Fibroblast of skin of left biceps (primary cell): ENCODE results near the gene KIAA0319L.

Experiments
- DNase-seq, 2 experiments: peaks; one replicate each; pipeline ENCODE4 v3.0.0-alpha.2; 2013; ENCODE audit warnings: low read depth in 2 of 2

Gene KIAA0319L

GRCh38 chr1:35536556-35537162 is 20.5 kb downstream of the KIAA0319L start:
- DNase-seq, result no peak

- no peak for DNase-seq
Measured at GRCh38 chr1:35535243-35535642, 22.0 kb downstream of the KIAA0319L start.

DNA sequence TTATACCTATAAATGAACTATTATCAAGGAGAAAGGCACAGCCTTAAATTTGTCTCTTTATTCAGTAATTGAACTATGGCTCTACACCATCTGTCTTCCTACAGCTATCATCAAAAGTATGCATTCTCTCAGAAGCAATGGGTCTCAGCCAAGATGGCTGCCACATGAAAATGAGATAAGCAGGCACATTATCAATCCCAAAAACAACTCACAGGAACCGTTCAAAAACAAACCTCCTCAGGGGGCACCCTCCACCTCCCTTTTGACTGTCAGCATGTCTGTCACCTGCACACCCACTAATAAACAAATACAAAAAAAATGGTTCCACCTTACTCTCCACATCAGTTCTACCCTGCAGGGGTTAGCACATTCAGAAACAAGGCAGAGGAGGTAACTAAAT is 23.6 kb downstream of the KIAA0319L start:
- no peak for DNase-seq

- no peak for DNase-seq
Measured at GRCh38 chr1:35532497-35533223, 24.5 kb downstream of the KIAA0319L start.

DNA sequence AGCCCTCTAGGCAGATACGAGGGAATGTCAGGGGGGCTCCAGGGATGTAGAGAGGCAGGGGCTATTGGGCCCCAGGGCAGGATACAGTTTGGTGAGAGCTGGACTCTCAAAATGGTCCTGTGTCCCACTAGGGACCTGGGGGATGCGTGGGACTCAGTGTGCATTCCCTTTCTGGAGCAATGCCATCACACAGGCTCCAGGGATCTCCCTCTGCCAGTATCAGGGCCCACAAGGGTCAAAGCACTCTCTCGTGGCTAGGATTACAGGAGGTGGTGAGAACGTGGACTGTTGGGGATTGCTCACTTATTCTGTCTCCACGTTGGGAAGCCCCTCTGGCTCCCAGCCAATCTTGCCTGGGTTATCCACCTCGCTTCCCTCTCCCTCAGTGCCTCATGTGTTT is 25.8 kb downstream of the KIAA0319L start:
- no peak for DNase-seq

DNA sequence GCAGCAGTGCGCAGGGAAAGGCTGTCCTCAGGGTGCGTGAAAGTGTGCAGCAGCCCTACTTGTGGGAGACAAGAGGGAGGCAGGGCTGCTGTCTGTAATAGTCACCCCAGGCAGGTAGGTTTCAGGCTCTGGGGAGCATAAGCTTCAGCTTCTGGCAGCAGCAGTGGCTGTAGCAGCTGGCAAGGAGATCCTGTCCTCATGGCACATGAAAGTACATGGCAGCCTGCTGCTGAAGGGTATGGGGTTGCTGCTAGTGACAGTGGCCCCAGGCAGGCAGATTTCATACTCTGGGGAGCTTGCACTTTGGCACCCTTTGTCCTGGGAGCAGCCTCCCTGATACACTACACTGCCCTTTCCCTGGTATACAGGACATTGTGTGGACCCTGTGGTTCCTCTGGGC is 26.3 kb downstream of the KIAA0319L start:
- DNase-seq, result no peak

DNA sequence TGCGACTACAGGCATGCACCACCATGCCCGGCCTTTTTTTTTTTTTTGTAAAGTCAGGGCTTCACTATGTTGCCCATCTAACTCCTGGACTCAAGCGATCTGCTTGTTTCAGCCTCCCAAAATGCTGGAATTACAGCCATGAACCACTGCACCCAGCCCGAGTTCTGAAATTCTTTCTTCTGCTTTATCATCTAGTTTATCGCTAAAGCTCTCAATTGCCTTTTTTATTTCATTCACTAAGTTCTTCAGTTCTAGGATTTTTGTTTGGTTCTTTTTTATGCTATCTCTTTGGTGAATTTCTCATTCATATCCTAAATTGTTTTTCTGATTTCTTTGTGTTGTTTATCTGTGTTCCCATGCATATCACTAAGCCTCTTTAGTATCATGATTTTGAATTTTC is 27.0 kb downstream of the KIAA0319L start:
- no peak for DNase-seq

DNA sequence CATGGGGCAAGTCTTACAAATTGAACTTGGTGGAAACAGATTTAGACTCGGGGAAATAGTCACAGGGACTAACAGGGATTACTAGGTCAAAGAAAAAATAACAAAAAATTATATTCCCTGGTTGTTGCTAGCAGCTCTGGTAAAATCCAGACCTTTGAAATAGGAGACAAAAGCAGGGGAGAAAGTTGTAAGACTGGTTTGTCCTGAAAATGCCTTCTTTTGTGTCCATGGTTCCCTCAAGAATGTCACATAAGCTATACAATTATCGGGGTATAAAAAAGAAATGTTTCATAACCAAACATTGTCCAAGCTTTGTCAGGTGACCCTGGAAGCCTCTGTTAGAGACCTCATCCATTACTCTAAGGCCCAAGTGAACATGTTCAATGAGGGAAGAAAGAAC is 33.1 kb downstream of the KIAA0319L start:
- DNase-seq, result no peak

DNA sequence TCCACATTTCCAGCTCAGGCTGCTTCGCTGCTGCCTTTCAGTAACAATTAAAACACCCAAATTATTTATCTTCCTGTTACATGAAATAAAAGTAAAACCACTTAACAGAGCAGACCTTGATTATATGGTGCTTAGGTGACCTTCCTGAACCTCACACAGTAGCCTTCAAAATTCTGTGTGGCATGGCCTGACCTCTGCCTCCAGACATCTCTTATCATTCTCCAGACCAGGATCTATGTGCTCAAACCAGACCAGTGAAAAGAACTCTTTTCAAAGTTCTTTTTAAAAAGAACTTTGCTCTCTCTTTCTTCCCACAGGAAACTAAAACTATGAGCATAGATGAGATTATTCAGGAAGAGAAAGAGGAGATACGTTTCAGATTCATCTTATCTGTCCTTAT is 37.8 kb downstream of the KIAA0319L start:
- DNase-seq, result no peak

GRCh38 chr1:35518183-35518582 is 39.0 kb downstream of the KIAA0319L start:
- DNase-seq, result no peak

GRCh38 chr1:35511305-35511704 is 45.9 kb downstream of the KIAA0319L start:
- no peak for DNase-seq

- DNase-seq, result no peak
Measured at GRCh38 chr1:35509558-35509957, 47.6 kb downstream of the KIAA0319L start.

- DNase-seq, result no peak
Measured at GRCh38 chr1:35507947-35508346, 49.3 kb downstream of the KIAA0319L start.

DNA sequence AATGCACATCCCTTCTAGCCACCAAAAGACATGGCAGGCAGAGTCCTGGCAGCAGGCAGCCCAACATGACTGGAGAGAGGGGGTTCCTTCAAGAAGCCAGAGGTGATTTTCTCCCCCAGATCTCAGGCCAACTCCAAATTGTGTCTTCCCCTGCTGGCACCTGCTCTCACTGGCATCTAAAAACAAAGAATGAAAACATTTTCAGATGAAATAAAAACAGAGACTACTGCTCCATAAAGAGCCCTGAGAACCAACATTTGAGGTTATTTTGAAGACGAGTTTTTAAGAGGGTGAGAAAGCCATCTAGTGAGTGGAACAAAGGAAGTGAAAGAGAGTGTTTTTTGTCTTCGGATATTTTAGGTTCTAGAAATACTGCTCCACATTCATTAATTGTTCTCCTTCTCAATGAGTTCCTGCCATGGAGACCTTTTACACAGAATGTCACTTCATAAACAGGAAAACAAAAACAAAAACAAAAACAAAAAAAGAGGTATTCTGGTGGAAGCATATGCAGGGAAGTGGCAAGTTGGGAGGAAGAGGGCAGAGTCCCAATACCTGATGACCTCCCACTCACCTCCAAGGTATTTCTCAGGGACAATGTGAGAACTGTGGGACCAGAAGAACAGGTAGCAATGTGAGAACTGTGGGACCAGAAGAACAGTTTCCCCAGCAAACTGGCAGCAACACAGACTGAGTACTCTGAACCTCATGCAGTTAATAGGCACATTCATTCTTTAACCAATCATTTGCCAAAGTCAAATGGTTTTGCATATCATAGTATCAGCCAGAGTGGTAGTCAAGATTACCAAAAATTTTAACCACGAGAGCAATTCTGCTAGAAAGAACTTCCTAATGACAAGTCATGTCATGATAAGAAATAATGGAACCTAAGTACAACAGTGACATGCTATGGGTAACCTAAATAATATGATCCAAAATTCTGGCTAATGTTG is 50.0 kb downstream of the KIAA0319L start:
- no peak for DNase-seq

DNA sequence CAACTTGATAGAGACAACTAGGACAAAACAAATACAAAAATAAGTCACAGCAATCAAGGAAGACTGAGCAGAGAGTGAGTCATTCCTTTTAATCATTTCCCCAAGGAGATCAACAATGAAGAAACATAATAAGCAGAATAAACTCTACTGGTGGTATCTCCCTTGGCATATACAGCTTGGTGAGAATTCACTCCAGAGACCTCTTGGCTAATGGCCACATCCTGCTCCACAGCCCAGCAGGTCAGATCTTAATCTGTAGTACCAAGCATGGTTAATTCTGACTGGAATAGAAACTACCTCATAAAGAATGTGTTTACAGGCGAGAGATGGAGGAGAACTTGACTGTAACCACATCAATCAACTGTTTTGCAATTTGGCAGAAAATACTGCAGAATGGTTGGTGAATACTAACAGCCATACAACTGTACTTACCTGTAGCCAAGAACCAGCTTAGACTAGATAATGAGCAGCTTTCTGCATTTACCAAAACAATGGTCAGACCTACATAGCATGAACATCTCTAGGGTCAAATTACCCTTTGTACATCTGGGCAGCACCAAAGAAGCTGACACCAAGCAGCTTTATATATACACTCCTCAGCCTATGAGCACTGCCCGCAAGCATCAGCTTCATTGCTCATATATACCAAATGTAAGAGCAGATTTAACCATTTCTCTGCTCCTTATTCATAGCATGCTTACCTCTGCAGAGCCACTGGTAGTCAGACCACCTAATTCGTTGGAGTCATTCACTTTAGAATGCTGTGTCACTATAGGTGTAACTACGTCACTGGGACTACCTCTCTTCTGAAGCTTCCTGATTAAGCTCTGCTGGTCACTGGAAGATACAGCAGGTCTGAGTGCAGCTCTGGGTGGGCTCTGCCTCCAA is 51.0 kb downstream of the KIAA0319L start:
- peak; percentile 18 to 21 for DNase-seq

GRCh38 chr1:35502242-35502641 is 55.0 kb downstream of the KIAA0319L start:
- no peak for DNase-seq

GRCh38 chr1:35500439-35500838 is 56.8 kb downstream of the KIAA0319L start:
- DNase-seq, result no peak

GRCh38 chr1:35499652-35500176 is 57.5 kb downstream of the KIAA0319L start:
- DNase-seq, result no peak

GRCh38 chr1:35499231-35499630 is 58.0 kb downstream of the KIAA0319L start:
- no peak for DNase-seq

GRCh38 chr1:35497571-35497970 is 59.6 kb downstream of the KIAA0319L start:
- DNase-seq, result no peak

GRCh38 chr1:35490250-35490649 is 67.0 kb downstream of the KIAA0319L start:
- DNase-seq, result no peak
